Activated gamma-delta T cell treated with anti-CD3 and anti-CD28 coated beads, Interleukin-2, amount 50 U/mL, for 16 hours (primary cell): Measurements from ENCODE around the gene ATXN3.
A peak's percentile ranks its signal among the peaks of the same experiment; 100 is the strongest.

ENCODE experiments used
- DNase-seq: peaks from one replicate; pipeline ENCODE4 v3.0.0-alpha.2; 2020; ENCODE audit warnings: low read depth

Gene ATXN3

GRCh38 chr14:92106143-92106926 is at the start of gene ATXN3:
TSS of gene ATXN3 (minus strand) at chr14:92106582. CDS start at chr14:92106552, 30 bp downstream.
- DNase-seq, result peak; percentile 93

- DNase-seq, result no peak
Observed at GRCh38 chr14:92154283-92154942, 48.0 kb upstream of the ATXN3 start.

GRCh38 chr14:92153581-92153980 is 47.2 kb upstream of the ATXN3 start:
- DNase-seq, result no peak

- no peak for DNase-seq
Observed at GRCh38 chr14:92144708-92145107, 38.3 kb upstream of the ATXN3 start.

- no peak for DNase-seq
Observed at GRCh38 chr14:92143962-92144361, 37.6 kb upstream of the ATXN3 start.

GRCh38 chr14:92143309-92143708 is 36.9 kb upstream of the ATXN3 start:
- DNase-seq, result no peak

- DNase-seq, result no peak
Observed at GRCh38 chr14:92135269-92135668, 28.9 kb upstream of the ATXN3 start.

- no peak for DNase-seq
Observed at GRCh38 chr14:92134456-92134855, 28.1 kb upstream of the ATXN3 start.

GRCh38 chr14:92122761-92123160 is 16.4 kb upstream of the ATXN3 start:
- DNase-seq, result no peak

GRCh38 chr14:92122351-92122677 is 15.9 kb upstream of the ATXN3 start:
- DNase-seq, result no peak

- peak; percentile 71 for DNase-seq
Observed at GRCh38 chr14:92121670-92122350, 15.4 kb upstream of the ATXN3 start, which contains the start of the genes CPSF2 and NDUFB1. TSS of gene CPSF2 (plus strand) at chr14:92121969. CDS start at chr14:92130985, 9,016 bp downstream. TSS of gene NDUFB1 (minus strand) at chr14:92121706. CDS start at chr14:92117637, 4,069 bp downstream.

- peak; percentile 2 for DNase-seq
Observed at GRCh38 chr14:92121207-92121669, 14.9 kb upstream of the ATXN3 start.

GRCh38 chr14:92109490-92109889 is 3.1 kb upstream of the ATXN3 start:
- no peak for DNase-seq

GRCh38 chr14:92108345-92109254 is 2.2 kb upstream of the ATXN3 start:
- no peak for DNase-seq

GRCh38 chr14:92105893-92106142 is 564 bp downstream of the ATXN3 start:
- DNase-seq, result no peak

GRCh38 chr14:92105073-92105892 is 1.1 kb downstream of the ATXN3 start:
- no peak for DNase-seq

- no peak for DNase-seq
Observed at GRCh38 chr14:92103363-92103989, 2.9 kb downstream of the ATXN3 start.

- no peak for DNase-seq
Observed at GRCh38 chr14:92099802-92100201, 6.6 kb downstream of the ATXN3 start.

GRCh38 chr14:92093320-92093719 is 13.1 kb downstream of the ATXN3 start:
- no peak for DNase-seq

- no peak for DNase-seq
Observed at GRCh38 chr14:92088494-92088893, 17.9 kb downstream of the ATXN3 start.

- DNase-seq, result no peak
Observed at GRCh38 chr14:92074555-92074954, 31.8 kb downstream of the ATXN3 start.
